Measurements from ENCODE around the gene PPA1.
"Not testable (repeated sequence)": the region's sequence is repeated elsewhere in the genome, so short reads cannot be mapped to it uniquely, and the experiment has no call there.

The PPA1 gene

GRCh38 chr10:70233109-70233938 lies at the start of gene PPA1:
Gene PPA1, minus strand, starts transcription at chr10:70233429. Its CDS starts 102 bp downstream, at chr10:70233327.
- peak; percentile 64 for DNase-seq (ENCODE audit: low read depth)

GRCh38 chr10:70281609-70282008 lies 48.4 kb upstream of the PPA1 start:
- no peak for DNase-seq (ENCODE audit: low read depth)

GRCh38 chr10:70280099-70280498 lies 46.9 kb upstream of the PPA1 start:
- no peak for DNase-seq (ENCODE audit: low read depth)

GRCh38 chr10:70277396-70278030 lies 44.3 kb upstream of the PPA1 start:
- no peak for DNase-seq (ENCODE audit: low read depth)

DNA sequence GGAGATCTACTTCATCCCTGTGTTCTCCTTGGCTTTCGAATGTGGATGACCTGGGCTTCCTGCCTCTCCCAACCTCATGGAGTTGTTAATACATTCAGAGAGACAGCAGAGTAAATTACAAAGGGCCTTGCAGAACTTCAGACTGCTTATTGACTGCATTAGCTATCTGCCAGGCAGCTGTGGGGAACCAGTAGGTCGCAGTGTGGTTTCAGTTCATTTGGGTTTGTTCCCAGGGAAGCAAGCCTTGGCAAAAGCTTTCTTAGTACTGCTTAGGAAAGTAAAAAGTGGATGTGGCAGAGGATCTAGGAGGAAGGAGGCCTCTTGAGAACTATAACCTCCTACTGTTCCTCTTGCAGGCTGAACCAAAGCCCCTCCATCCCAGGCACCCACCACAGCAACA lies 41.4 kb upstream of the PPA1 start:
- DNase-seq (ENCODE audit: low read depth), result peak; percentile 53

- no peak for DNase-seq (ENCODE audit: low read depth)
Measured at GRCh38 chr10:70272925-70273316, 39.7 kb upstream of the PPA1 start.

GRCh38 chr10:70271996-70272924 lies 39.0 kb upstream of the PPA1 start:
- DNase-seq (ENCODE audit: low read depth), result no peak

- DNase-seq (ENCODE audit: low read depth), result no peak
Measured at GRCh38 chr10:70270952-70271351, 37.7 kb upstream of the PPA1 start.

- DNase-seq (ENCODE audit: low read depth), result no peak
Measured at GRCh38 chr10:70269741-70270140, 36.5 kb upstream of the PPA1 start.

GRCh38 chr10:70268376-70268775 lies 35.1 kb upstream of the PPA1 start:
- DNase-seq (ENCODE audit: low read depth), result no peak

GRCh38 chr10:70267161-70267933 lies 34.1 kb upstream of the PPA1 start:
- DNase-seq (ENCODE audit: low read depth), result peak; percentile 96

DNA sequence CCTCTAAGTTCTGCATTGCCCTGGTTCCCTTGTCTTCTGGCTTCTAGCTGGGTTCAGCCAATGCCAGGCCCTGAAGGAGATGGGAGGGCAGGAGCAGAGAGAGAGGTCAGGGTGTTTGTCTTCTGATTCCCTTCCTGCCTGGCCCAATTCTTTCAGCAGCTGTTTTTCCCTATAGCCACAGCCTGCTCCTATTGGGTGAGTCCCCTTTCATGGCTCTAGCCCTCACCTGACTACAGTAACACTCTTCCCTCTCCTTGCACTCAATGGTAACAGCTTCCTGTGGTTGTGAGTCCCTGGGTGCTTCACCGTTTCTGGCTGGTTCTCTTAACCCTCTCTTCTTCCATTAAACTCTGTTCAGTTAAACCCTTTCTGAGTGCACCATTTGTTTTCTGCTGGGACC lies 33.5 kb upstream of the PPA1 start:
- no peak for DNase-seq (ENCODE audit: low read depth)

GRCh38 chr10:70266056-70266455 lies 32.8 kb upstream of the PPA1 start:
- no peak for DNase-seq (ENCODE audit: low read depth)

- no peak for DNase-seq (ENCODE audit: low read depth)
Measured at GRCh38 chr10:70265032-70265689, 31.9 kb upstream of the PPA1 start.

- DNase-seq (ENCODE audit: low read depth), result no peak
Measured at GRCh38 chr10:70260734-70261133, 27.5 kb upstream of the PPA1 start.

DNA sequence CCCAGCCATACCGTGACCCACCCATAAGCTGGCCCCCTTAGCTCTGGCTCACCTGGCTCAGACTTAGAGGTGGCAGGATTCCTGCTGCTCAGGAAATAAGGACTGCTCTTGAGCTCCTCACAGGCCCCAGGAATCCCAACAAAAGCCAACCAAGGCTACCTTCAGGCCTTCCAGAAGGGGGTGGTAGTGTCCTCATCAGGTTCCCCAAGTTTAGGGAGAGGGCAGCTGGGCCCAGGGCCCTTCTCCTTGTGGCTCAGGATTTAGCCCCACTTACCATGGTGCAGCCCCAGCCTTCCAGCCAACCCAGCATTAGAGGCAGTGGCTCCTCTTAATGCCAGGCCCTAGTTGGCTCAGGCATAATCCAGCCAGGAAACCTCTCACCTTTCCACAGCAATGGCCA lies 27.0 kb upstream of the PPA1 start:
- no peak for DNase-seq (ENCODE audit: low read depth)

- no peak for DNase-seq (ENCODE audit: low read depth)
Measured at GRCh38 chr10:70258216-70258615, 25.0 kb upstream of the PPA1 start.

GRCh38 chr10:70257816-70258215 lies 24.6 kb upstream of the PPA1 start:
- not testable (repeated sequence) for DNase-seq (ENCODE audit: low read depth)

GRCh38 chr10:70256463-70256862 lies 23.2 kb upstream of the PPA1 start:
- no peak for DNase-seq (ENCODE audit: low read depth)

GRCh38 chr10:70255329-70256299 lies 22.4 kb upstream of the PPA1 start:
- DNase-seq (ENCODE audit: low read depth), result no peak
